Progenitor cell of endocrine pancreas (in vitro differentiated cells): ENCODE results near the gene RALGDS. TPM values are rescaled to one million over a fixed set of nuclear protein-coding genes. Genes with fewer than 3 reads are reported as not detected.

Experiments used
- DNase-seq: peaks from one replicate; pipeline ENCODE4 v3.0.0; 2021; ENCODE audit warnings: low spot score; ENCODE audit not compliant: unreplicated experiment
- H3K27ac Mint-ChIP-seq: 2 replicates; pipeline ENCODE4 v1.8.0; 2021; ENCODE audit warnings: mild to moderate bottlenecking, moderate library complexity, mixed read lengths
- H3K27me3 Mint-ChIP-seq: 2 replicates; pipeline ENCODE4 v1.8.0; 2021; ENCODE audit warnings: mixed read lengths
- H3K36me3 Mint-ChIP-seq: 2 replicates; pipeline ENCODE4 v1.8.0; 2022; ENCODE audit warnings: mixed read lengths; ENCODE audit not compliant: insufficient read depth
- H3K4me1 Mint-ChIP-seq: 2 replicates; pipeline ENCODE4 v1.8.0; 2021; ENCODE audit warnings: low read depth, mixed read lengths
- H3K4me3 Mint-ChIP-seq: 2 replicates; pipeline ENCODE4 v1.8.0; 2021; ENCODE audit warnings: low read depth, mild to moderate bottlenecking, moderate library complexity, mixed read lengths
- H3K9me3 Mint-ChIP-seq: 2 replicates; pipeline ENCODE4 v1.8.0; 2021; ENCODE audit warnings: low read depth, mixed read lengths
- total RNA-seq: library from RNA; stranded (reverse); gene quantifications from 2 replicates; pipeline ENCODE4 v1.2.1, GENCODE V29; 2021
- TF ChIP-seq, protein P1 (sequence below): fragments of 200-600 bp; sonication (generic); IDR thresholded peaks from one replicate; pipeline ENCODE4 v1.5.0; 2021; ENCODE audit warnings: antibody characterized with exemption, mild to moderate bottlenecking; ENCODE audit not compliant: unreplicated experiment

RALGDS gene
- total RNA-seq, 1 donor from 2014 or later = 84.6 TPM

DNA sequence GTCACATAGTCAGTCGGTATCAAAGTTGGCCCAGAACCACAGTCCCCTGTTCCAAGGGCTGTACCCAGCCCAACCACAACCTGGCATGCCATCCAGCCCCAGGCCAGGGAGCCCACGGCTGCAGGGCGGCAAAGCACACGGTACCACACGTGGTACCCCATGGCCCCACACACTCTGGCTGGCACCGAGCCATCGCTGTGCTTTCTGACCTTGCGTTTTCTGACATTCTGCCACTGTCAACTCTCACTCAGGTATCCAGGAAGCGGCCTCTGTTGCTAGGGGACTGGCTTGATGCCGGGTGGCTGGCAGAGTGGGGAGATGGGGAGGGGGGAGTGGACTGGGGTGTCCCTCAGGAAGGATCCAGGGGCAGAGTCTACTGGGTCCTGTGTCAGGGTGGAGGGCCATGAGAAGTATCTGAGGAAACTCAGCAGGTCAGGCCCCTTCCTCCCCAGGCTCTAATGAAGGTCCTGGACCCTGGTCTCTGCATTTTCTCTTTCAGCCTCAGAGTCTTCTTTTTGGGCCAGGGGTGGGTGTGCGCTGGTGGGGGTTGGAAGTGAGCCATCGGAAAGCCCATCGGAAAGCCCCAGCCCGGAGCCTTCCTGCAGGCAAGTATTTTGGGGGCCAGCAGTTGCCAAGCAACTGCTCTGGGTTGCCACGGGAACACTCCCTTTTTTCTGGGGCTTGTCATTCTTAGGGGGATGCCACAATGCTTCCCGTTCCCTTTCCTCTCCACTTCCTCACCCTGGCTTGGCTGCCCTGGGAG is 21.0 kb upstream of the RALGDS start:
- TF ChIP-seq, protein P1, sequence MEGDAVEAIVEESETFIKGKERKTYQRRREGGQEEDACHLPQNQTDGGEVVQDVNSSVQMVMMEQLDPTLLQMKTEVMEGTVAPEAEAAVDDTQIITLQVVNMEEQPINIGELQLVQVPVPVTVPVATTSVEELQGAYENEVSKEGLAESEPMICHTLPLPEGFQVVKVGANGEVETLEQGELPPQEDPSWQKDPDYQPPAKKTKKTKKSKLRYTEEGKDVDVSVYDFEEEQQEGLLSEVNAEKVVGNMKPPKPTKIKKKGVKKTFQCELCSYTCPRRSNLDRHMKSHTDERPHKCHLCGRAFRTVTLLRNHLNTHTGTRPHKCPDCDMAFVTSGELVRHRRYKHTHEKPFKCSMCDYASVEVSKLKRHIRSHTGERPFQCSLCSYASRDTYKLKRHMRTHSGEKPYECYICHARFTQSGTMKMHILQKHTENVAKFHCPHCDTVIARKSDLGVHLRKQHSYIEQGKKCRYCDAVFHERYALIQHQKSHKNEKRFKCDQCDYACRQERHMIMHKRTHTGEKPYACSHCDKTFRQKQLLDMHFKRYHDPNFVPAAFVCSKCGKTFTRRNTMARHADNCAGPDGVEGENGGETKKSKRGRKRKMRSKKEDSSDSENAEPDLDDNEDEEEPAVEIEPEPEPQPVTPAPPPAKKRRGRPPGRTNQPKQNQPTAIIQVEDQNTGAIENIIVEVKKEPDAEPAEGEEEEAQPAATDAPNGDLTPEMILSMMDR = no peak
- H3K36me3 Mint-ChIP-seq = no peaks in the 10 kb centered on the region
- no peak overlapping the region for H3K4me3 Mint-ChIP-seq
- no peaks in the 10 kb centered on the region for H3K9me3 Mint-ChIP-seq
- no peak for DNase-seq
- peaks cover 13% of the 10 kb centered on the region for H3K4me1 Mint-ChIP-seq
- no peak overlapping the region for H3K27ac Mint-ChIP-seq
- no peaks in the 10 kb centered on the region for H3K27me3 Mint-ChIP-seq

DNA sequence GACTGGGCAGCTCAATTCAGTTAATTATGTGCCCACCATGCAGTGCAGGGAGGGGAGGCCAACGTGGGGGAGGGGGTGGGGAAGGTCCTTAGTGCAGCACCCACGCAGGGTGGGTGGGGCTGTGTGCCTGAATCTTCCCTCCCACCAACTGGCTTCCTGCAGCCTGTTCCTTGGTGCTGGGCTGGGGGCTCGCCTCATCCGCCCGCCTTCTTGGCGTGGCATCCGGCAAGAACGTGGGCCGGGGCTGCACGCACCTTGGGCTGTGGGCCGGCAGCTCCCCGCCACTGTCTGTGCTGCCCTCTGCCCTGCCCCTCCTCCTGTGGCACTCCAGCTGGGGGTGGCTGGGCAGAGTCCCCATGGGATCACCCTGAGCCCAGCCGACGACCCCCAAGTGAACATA is 19.6 kb upstream of the RALGDS start:
- Mint-ChIP-seq H3K27ac (no peak overlapping the region), H3K4me1 (peaks cover 12% of the 10 kb centered on the region), H3K9me3 (no peaks in the 10 kb centered on the region), H3K27me3 (no peaks in the 10 kb centered on the region), H3K4me3 (no peak overlapping the region), H3K36me3 (no peaks in the 10 kb centered on the region)
- DNase-seq = no peak
- TF ChIP-seq, protein P1 = no peak

DNA sequence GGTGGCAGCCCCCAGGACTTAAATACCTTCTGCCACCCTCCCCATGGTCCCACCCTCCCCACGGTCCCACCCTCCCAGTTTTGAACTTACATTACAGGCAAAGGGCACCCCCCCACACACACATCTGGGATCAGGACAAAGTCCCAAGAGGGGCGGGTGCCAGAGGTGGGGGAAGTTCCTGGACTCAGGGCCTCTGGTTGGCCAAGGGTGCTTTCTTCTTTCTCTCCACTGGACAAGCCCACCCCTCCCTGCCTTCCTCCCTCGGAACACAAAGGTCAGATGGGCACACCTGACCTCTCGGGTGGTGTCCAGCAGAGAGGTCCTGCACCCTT is 19.1 kb upstream of the RALGDS start:
- no peak for DNase-seq
- Mint-ChIP-seq H3K4me1 (peaks cover 12% of the 10 kb centered on the region), H3K27me3 (no peaks in the 10 kb centered on the region), H3K9me3 (no peaks in the 10 kb centered on the region), H3K27ac (no peak overlapping the region), H3K4me3 (no peak overlapping the region), H3K36me3 (no peaks in the 10 kb centered on the region)
- TF ChIP-seq, protein P1 = no peak

GRCh38 chr9:133139246-133140173 is 18.5 kb upstream of the RALGDS start:
- Mint-ChIP-seq H3K36me3 (no peaks in the 10 kb centered on the region), H3K4me1 (peaks cover 15% of the 10 kb centered on the region), H3K4me3 (no peak overlapping the region), H3K27me3 (no peaks in the 10 kb centered on the region), H3K27ac (no peak overlapping the region), H3K9me3 (no peaks in the 10 kb centered on the region)
- DNase-seq = no peak
- TF ChIP-seq, protein P1 = no peak

GRCh38 chr9:133137451-133138231 is 16.6 kb upstream of the RALGDS start:
- TF ChIP-seq, protein P1 = no peak

More at GRCh38 chr9:133137451-133138231, 16.6 kb upstream of the RALGDS start:
- H3K4me1 Mint-ChIP-seq = peaks cover 14% of the 10 kb centered on the region
- peak overlapping the region; percentile 57 for H3K27ac Mint-ChIP-seq
- no peaks in the 10 kb centered on the region for H3K9me3 Mint-ChIP-seq
- H3K4me3 Mint-ChIP-seq = no peak overlapping the region
- H3K27me3 Mint-ChIP-seq = no peaks in the 10 kb centered on the region
- H3K36me3 Mint-ChIP-seq = no peaks in the 10 kb centered on the region
- DNase-seq = no peak
